8988T (cell line): Measurements from ENCODE around the gene ZDHHC8.

Source experiments
- DNase-seq: peaks from one replicate; pipeline ENCODE4 v3.0.0; 2011

The ZDHHC8 gene

GRCh38 chr22:20099099-20099711, 32.4 kb upstream of the ZDHHC8 start:
- no peak for DNase-seq

- DNase-seq: no peak
These were observed 30.0 kb upstream of the ZDHHC8 start for GRCh38 chr22:20101638-20102037.

- no peak for DNase-seq
These were observed 29.3 kb upstream of the ZDHHC8 start for GRCh38 chr22:20102203-20102780.

GRCh38 chr22:20105456-20106204, 26.0 kb upstream of the ZDHHC8 start:
- DNase-seq: no peak

- no peak for DNase-seq
These were observed 25.3 kb upstream of the ZDHHC8 start for GRCh38 chr22:20106205-20106848.

GRCh38 chr22:20106849-20107237, 24.8 kb upstream of the ZDHHC8 start:
- DNase-seq: no peak

GRCh38 chr22:20107471-20107901, 24.1 kb upstream of the ZDHHC8 start:
- DNase-seq: no peak

GRCh38 chr22:20107951-20108756, 23.4 kb upstream of the ZDHHC8 start:
- DNase-seq: no peak

- DNase-seq: no peak
These were observed 22.8 kb upstream of the ZDHHC8 start for GRCh38 chr22:20108757-20109230.

- no peak for DNase-seq
These were observed 21.9 kb upstream of the ZDHHC8 start for GRCh38 chr22:20109411-20110358.

- no peak for DNase-seq
These were observed 21.1 kb upstream of the ZDHHC8 start for GRCh38 chr22:20110359-20110985.

GRCh38 chr22:20111045-20111688, 20.4 kb upstream of the ZDHHC8 start:
- DNase-seq: peak; percentile 86

- DNase-seq: no peak
These were observed 19.6 kb upstream of the ZDHHC8 start for GRCh38 chr22:20111689-20112622.

GRCh38 chr22:20112623-20113511, 18.7 kb upstream of the ZDHHC8 start:
- no peak for DNase-seq

- no peak for DNase-seq
These were observed 17.9 kb upstream of the ZDHHC8 start for GRCh38 chr22:20113551-20114310.

GRCh38 chr22:20114506-20115475, 16.8 kb upstream of the ZDHHC8 start:
- no peak for DNase-seq
